ENCODE results near the gene R3HDM4.

DNA sequence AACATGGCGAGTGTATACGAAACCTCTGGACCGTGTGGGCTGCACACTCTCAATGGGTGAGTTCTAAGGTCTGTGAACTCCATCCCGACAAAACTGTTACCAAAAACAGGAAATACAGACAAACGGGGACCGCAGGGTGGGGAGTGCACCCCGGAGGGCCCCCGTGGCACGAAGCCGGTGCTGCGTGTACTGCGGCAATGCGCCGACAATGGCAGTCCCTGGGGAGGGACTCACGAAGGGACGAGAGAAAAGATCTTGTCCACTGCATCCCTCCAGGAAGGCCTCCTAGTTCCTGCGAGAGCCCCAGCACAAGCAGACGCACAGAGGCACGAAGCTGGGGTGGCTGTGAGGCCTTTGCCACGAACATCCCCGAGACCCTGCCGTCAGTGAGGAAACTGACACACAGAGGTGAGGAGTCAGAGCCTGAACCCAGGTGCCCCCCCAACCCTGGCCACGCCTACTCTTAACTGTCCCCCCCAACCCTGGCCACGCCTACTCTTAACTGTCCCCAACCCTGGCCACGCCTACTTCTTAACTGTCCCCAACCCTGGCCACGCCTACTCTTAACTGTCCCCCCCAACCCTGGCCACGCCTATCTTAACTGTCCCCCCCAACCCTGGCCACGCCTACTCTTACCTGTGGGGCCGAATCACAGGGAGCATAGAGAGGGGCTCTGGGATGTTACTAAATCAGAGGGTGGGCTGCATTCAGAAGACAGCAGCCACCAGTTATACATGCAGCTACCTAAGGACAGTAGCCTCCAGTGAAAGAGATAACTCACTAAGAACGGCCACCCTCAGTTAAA, 24.2 kb downstream of the R3HDM4 start:
- TF ChIP-seq SMAD1 (IDR thresholded peaks at IDR 0.05; ENCODE audit: low read depth, partially characterized antibody) (no peak), MXI1 (IDR thresholded peaks at IDR 0.05; ENCODE audit: low read depth, low read length) (no peak), BACH1 (IDR thresholded peaks at IDR 0.05; ENCODE audit: borderline replicate concordance) (no peak), ZNF274 (IDR thresholded peaks at IDR 0.05; ENCODE audit: insufficient read depth, insufficient read length) (no peak), EP300 (IDR thresholded peaks at IDR 0.05; ENCODE audit: borderline replicate concordance in 1 of 2, control insufficient read depth in 1 of 2, low read depth in 2 of 2, low read length in 2 of 2) (no peak), EZH2 (IDR thresholded peaks at IDR 0.05; ENCODE audit: borderline replicate concordance, control insufficient read depth, low read depth, low read length) (no peak), MEF2A (IDR thresholded peaks at IDR 0.05; ENCODE audit: insufficient read depth, low read depth, low read length) (no peak), CEBPB (IDR thresholded peaks at IDR 0.05; ENCODE audit: borderline replicate concordance in 1 of 2, low read depth in 2 of 2, low read length in 2 of 2) (no peak), POLR2A (IDR thresholded peaks at IDR 0.05; ENCODE audit: low read depth, low read length) (peak; percentile 4; the same call in 1 of the 2 replicates), HDAC6 (IDR thresholded peaks at IDR 0.05; ENCODE audit: unreplicated experiment) (no peak), DPF2 (IDR thresholded peaks at IDR 0.05) (no peak)
- TF ChIP-seq, protein P1, sequence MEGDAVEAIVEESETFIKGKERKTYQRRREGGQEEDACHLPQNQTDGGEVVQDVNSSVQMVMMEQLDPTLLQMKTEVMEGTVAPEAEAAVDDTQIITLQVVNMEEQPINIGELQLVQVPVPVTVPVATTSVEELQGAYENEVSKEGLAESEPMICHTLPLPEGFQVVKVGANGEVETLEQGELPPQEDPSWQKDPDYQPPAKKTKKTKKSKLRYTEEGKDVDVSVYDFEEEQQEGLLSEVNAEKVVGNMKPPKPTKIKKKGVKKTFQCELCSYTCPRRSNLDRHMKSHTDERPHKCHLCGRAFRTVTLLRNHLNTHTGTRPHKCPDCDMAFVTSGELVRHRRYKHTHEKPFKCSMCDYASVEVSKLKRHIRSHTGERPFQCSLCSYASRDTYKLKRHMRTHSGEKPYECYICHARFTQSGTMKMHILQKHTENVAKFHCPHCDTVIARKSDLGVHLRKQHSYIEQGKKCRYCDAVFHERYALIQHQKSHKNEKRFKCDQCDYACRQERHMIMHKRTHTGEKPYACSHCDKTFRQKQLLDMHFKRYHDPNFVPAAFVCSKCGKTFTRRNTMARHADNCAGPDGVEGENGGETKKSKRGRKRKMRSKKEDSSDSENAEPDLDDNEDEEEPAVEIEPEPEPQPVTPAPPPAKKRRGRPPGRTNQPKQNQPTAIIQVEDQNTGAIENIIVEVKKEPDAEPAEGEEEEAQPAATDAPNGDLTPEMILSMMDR (IDR thresholded peaks at IDR 0.05 in 2 of 3, conservative IDR thresholded peaks at IDR 0.05 in 1 of 3; ENCODE audit: control insufficient read depth in 2 of 3, extremely low read depth in 1 of 3, insufficient read depth in 1 of 3, low read depth in 3 of 3, low read length in 3 of 3) = no peak
- TF ChIP-seq, protein P2, sequence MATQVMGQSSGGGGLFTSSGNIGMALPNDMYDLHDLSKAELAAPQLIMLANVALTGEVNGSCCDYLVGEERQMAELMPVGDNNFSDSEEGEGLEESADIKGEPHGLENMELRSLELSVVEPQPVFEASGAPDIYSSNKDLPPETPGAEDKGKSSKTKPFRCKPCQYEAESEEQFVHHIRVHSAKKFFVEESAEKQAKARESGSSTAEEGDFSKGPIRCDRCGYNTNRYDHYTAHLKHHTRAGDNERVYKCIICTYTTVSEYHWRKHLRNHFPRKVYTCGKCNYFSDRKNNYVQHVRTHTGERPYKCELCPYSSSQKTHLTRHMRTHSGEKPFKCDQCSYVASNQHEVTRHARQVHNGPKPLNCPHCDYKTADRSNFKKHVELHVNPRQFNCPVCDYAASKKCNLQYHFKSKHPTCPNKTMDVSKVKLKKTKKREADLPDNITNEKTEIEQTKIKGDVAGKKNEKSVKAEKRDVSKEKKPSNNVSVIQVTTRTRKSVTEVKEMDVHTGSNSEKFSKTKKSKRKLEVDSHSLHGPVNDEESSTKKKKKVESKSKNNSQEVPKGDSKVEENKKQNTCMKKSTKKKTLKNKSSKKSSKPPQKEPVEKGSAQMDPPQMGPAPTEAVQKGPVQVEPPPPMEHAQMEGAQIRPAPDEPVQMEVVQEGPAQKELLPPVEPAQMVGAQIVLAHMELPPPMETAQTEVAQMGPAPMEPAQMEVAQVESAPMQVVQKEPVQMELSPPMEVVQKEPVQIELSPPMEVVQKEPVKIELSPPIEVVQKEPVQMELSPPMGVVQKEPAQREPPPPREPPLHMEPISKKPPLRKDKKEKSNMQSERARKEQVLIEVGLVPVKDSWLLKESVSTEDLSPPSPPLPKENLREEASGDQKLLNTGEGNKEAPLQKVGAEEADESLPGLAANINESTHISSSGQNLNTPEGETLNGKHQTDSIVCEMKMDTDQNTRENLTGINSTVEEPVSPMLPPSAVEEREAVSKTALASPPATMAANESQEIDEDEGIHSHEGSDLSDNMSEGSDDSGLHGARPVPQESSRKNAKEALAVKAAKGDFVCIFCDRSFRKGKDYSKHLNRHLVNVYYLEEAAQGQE (IDR thresholded peaks at IDR 0.05; ENCODE audit: low read depth, low read length) = no peak

Measured in GM12878 (cell line).